CD4-positive, alpha-beta T cell treated with Interleukin-17A for 1 hour (primary cell): ENCODE measurements around the gene DPP10.
"Not testable (repeated sequence)": the region's sequence is repeated elsewhere in the genome, so short reads cannot be mapped to it uniquely, and the experiment has no call there.

Source experiments
- DNase-seq: peaks from one replicate; pipeline ENCODE4 v3.0.0-alpha.2; 2020

Gene DPP10

GRCh38 chr2:114729026-114729425, 286.6 kb downstream of the DPP10 start:
- no peak for DNase-seq

GRCh38 chr2:114735126-114735525, 292.7 kb downstream of the DPP10 start:
- no peak for DNase-seq

- DNase-seq, result no peak
Observed at GRCh38 chr2:114742245-114742644, 299.8 kb downstream of the DPP10 start.

GRCh38 chr2:114745700-114746099, 303.3 kb downstream of the DPP10 start:
- DNase-seq, result no peak

GRCh38 chr2:114748175-114748574, 305.7 kb downstream of the DPP10 start:
- not testable (repeated sequence) for DNase-seq

- no peak for DNase-seq
Observed at GRCh38 chr2:114752425-114752824, 310.0 kb downstream of the DPP10 start.

GRCh38 chr2:114753145-114753544, 310.7 kb downstream of the DPP10 start:
- DNase-seq, result no peak

- no peak for DNase-seq
Observed at GRCh38 chr2:114754907-114755563, 312.6 kb downstream of the DPP10 start.

- no peak for DNase-seq
Observed at GRCh38 chr2:114762376-114762775, 319.9 kb downstream of the DPP10 start.

- DNase-seq, result no peak
Observed at GRCh38 chr2:114762986-114763385, 320.5 kb downstream of the DPP10 start.

GRCh38 chr2:114769110-114769509, 326.7 kb downstream of the DPP10 start:
- no peak for DNase-seq

- DNase-seq, result no peak
Observed at GRCh38 chr2:114769991-114770390, 327.6 kb downstream of the DPP10 start.

- DNase-seq, result no peak
Observed at GRCh38 chr2:114784046-114784445, 341.6 kb downstream of the DPP10 start.

- DNase-seq, result no peak
Observed at GRCh38 chr2:114784890-114785583, 342.6 kb downstream of the DPP10 start.

GRCh38 chr2:114786901-114787300, 344.5 kb downstream of the DPP10 start:
- DNase-seq, result no peak

- no peak for DNase-seq
Observed at GRCh38 chr2:114787486-114787885, 345.0 kb downstream of the DPP10 start.

- DNase-seq, result no peak
Observed at GRCh38 chr2:114789989-114790388, 347.5 kb downstream of the DPP10 start.

- no peak for DNase-seq
Observed at GRCh38 chr2:114797540-114797939, 355.1 kb downstream of the DPP10 start.

- DNase-seq, result no peak
Observed at GRCh38 chr2:114797942-114798341, 355.5 kb downstream of the DPP10 start.

GRCh38 chr2:114800371-114800770, 357.9 kb downstream of the DPP10 start:
- DNase-seq, result no peak

- DNase-seq, result no peak
Observed at GRCh38 chr2:114805195-114805594, 362.8 kb downstream of the DPP10 start.

- no peak for DNase-seq
Observed at GRCh38 chr2:114810092-114810491, 367.7 kb downstream of the DPP10 start.

GRCh38 chr2:114812261-114812660, 369.8 kb downstream of the DPP10 start:
- DNase-seq, result no peak

GRCh38 chr2:114814355-114814754, 371.9 kb downstream of the DPP10 start:
- no peak for DNase-seq

- DNase-seq, result no peak
Observed at GRCh38 chr2:114821055-114821454, 378.6 kb downstream of the DPP10 start.
